Smooth muscle cell (in vitro differentiated cells): ENCODE results near the gene ABTB2. TPM values are rescaled to one million over a fixed set of nuclear protein-coding genes. Genes with fewer than 3 reads are reported as not detected.

Experiments used
- DNase-seq: peaks from one replicate; lab custom pipeline; 2025; ENCODE audit not compliant: unreplicated experiment; lab: John Stamatoyannopoulos, UW
- H2AFZ ChIP-seq: fragments of 200-600 bp; sonication (generic); 2 replicates; pipeline ENCODE4 v1.6.0; 2016; ENCODE audit warnings: antibody characterized with exemption, low read depth, mild to moderate bottlenecking
- H3F3A ChIP-seq: fragments of 200-600 bp; sonication (generic); 2 replicates; pipeline ENCODE4 v1.6.0; 2017; ENCODE audit warnings: antibody characterized with exemption, low read depth
- H3K27ac ChIP-seq: fragments of 200-600 bp; sonication (generic); 2 replicates; pipeline ENCODE4 v1.5.1; 2016; ENCODE audit warnings: low read depth, mild to moderate bottlenecking
- H3K27me3 ChIP-seq: fragments of 200-600 bp; sonication (generic); 2 replicates; pipeline ENCODE4 v1.6.1; 2016; ENCODE audit warnings: low read depth, mild to moderate bottlenecking
- H3K36me3 ChIP-seq: fragments of 200-600 bp; sonication (generic); 2 replicates; pipeline ENCODE4 v1.5.1; 2016; ENCODE audit warnings: low read depth
- H3K4me1 ChIP-seq: fragments of 200-600 bp; sonication (generic); 2 replicates; pipeline ENCODE4 v1.5.1; 2016; ENCODE audit warnings: low read depth
- H3K4me2 ChIP-seq: fragments of 200-600 bp; sonication (generic); 2 replicates; pipeline ENCODE4 v1.6.0; 2016; ENCODE audit warnings: mild to moderate bottlenecking
- H3K4me3 ChIP-seq: fragments of 200-600 bp; sonication (generic); 2 replicates; pipeline ENCODE4 v1.5.1; 2016; ENCODE audit warnings: mild to moderate bottlenecking
- H3K79me2 ChIP-seq: fragments of 200-600 bp; sonication (generic); 2 replicates; pipeline ENCODE4 v1.6.0; 2016; ENCODE audit warnings: low read depth, mild to moderate bottlenecking
- H3K9ac ChIP-seq: fragments of 200-600 bp; sonication (generic); 2 replicates; pipeline ENCODE4 v1.6.0; 2016; ENCODE audit warnings: low read depth
- H3K9me3 ChIP-seq: fragments of 200-600 bp; sonication (generic); replicated peaks from 2 replicates; pipeline ENCODE4 v1.5.1; 2016; ENCODE audit warnings: low read depth
- H4K20me1 ChIP-seq: fragments of 200-600 bp; sonication (generic); 2 replicates; pipeline ENCODE4 v1.6.0; 2016; ENCODE audit warnings: low read depth
- WGBS: methylation state at CpG from one replicate; pipeline ENCODE4 v1.1.7; 2016; ENCODE audit warnings: low lambda C conversion rate; 5-methylcytosine and 5-hydroxymethylcytosine counted together
- polyA plus RNA-seq: library from polyadenylated mRNA; unstranded; fragments of >200 nt; fragmentation: Nextera tagmentation; extraction: Ambion mirVana; gene quantifications from 2 replicates; pipeline ENCODE4 v1.2.1, GENCODE V29; 2016
- total RNA-seq: library from RNA; depleted of rRNA; stranded (reverse); fragments of >200 nt; gene quantifications from 2 replicates; pipeline ENCODE4 v1.2.3, GENCODE V29; 2014
- TF ChIP-seq, protein P1 (sequence below): fragments of 200-600 bp; sonication (generic); IDR thresholded peaks from 2 replicates; pipeline ENCODE4 v1.5.1; 2017; ENCODE audit warnings: borderline replicate concordance, mild to moderate bottlenecking, antibody characterized with exemption; ENCODE audit not compliant: insufficient read depth, poor library complexity, severe bottlenecking

Gene ABTB2
- total and polyA plus RNA-seq, 2 experiments from 2014 or later = 4.3 to 4.9 TPM

- Histone ChIP-seq H3K4me2 (no peak overlapping the region), H3K27ac (no peak overlapping the region), H3K9me3 (no peaks in the 10 kb centered on the region), H3K36me3 (no peaks in the 10 kb centered on the region), H3K4me3 (no peak overlapping the region), H2AFZ (no peak overlapping the region), H3K4me1 (no peaks in the 10 kb centered on the region), H3K79me2 (no peaks in the 10 kb centered on the region), H3F3A (peaks cover 8% of the 10 kb centered on the region), H3K27me3 (no peaks in the 10 kb centered on the region), H3K9ac (no peak overlapping the region), H4K20me1 (peaks cover 21% of the 10 kb centered on the region)
- TF ChIP-seq, protein P1, sequence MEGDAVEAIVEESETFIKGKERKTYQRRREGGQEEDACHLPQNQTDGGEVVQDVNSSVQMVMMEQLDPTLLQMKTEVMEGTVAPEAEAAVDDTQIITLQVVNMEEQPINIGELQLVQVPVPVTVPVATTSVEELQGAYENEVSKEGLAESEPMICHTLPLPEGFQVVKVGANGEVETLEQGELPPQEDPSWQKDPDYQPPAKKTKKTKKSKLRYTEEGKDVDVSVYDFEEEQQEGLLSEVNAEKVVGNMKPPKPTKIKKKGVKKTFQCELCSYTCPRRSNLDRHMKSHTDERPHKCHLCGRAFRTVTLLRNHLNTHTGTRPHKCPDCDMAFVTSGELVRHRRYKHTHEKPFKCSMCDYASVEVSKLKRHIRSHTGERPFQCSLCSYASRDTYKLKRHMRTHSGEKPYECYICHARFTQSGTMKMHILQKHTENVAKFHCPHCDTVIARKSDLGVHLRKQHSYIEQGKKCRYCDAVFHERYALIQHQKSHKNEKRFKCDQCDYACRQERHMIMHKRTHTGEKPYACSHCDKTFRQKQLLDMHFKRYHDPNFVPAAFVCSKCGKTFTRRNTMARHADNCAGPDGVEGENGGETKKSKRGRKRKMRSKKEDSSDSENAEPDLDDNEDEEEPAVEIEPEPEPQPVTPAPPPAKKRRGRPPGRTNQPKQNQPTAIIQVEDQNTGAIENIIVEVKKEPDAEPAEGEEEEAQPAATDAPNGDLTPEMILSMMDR = no peak
- 90% methylated on average over 4 of the region's 4 CpGs for WGBS
- DNase-seq = no peak
Observed at GRCh38 chr11:34277171-34277570, 80.6 kb downstream of the ABTB2 start.

- H3K4me3 ChIP-seq = no peak overlapping the region
- H3K36me3 ChIP-seq = no peaks in the 10 kb centered on the region
- H2AFZ ChIP-seq = no peak overlapping the region
- H3K27ac ChIP-seq = peak overlapping the region; percentile 80
- DNase-seq = no peak
- TF ChIP-seq, protein P1 = no peak
- peaks cover 21% of the 10 kb centered on the region for H4K20me1 ChIP-seq
- H3F3A ChIP-seq = peaks cover 8% of the 10 kb centered on the region
- no peaks in the 10 kb centered on the region for H3K79me2 ChIP-seq
- no peaks in the 10 kb centered on the region for H3K9me3 ChIP-seq
- H3K27me3 ChIP-seq = no peaks in the 10 kb centered on the region
- no peak overlapping the region for H3K4me2 ChIP-seq
- no peak overlapping the region for H3K9ac ChIP-seq
- H3K4me1 ChIP-seq = no peaks in the 10 kb centered on the region
- WGBS = 94% methylated on average over 6 of the region's 6 CpGs
Observed at GRCh38 chr11:34276352-34276864, 81.4 kb downstream of the ABTB2 start.

DNA sequence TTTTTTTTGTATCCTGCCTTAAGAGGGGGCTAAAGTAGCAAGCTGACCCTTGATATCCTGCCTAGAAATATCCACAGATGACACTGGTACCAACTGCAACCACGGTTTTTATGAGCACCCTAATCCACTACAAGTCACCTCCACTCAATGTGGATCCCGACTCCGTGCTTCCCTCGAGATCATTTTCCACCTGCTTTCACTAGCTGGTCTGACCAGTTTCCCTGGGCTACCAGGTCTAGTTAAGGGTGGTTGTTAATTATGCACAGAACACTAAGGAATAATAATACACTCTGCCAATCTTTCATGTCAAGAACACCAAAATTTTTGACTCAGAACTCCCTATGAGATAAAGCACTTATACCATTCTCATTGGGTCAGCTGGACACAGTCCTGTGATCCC is 82.3 kb downstream of the ABTB2 start:
- peaks cover 11% of the 10 kb centered on the region for H4K20me1 ChIP-seq
- H3F3A ChIP-seq = peaks cover 5% of the 10 kb centered on the region
- no peaks in the 10 kb centered on the region for H3K9me3 ChIP-seq
- no peak overlapping the region for H2AFZ ChIP-seq
- peak overlapping the region; percentile 80 for H3K27ac ChIP-seq
- H3K9ac ChIP-seq = peak overlapping the region; percentile 9
- H3K4me1 ChIP-seq = no peaks in the 10 kb centered on the region
- no peaks in the 10 kb centered on the region for H3K36me3 ChIP-seq
- H3K4me3 ChIP-seq = no peak overlapping the region
- no peak for DNase-seq
- H3K79me2 ChIP-seq = no peaks in the 10 kb centered on the region
- TF ChIP-seq, protein P1 = no peak
- WGBS = 81% methylated on average over 4 of the region's 4 CpGs
- no peaks in the 10 kb centered on the region for H3K27me3 ChIP-seq
- H3K4me2 ChIP-seq = peak overlapping the region; percentile 20

GRCh38 chr11:34274712-34275398 is 83.0 kb downstream of the ABTB2 start:
- H3K9ac ChIP-seq = peak overlapping the region; percentile 9
- H4K20me1 ChIP-seq = peaks cover 5% of the 10 kb centered on the region
- no peaks in the 10 kb centered on the region for H3F3A ChIP-seq
- H3K36me3 ChIP-seq = no peaks in the 10 kb centered on the region
- 20% methylated on average over 11 of the region's 11 CpGs for WGBS
- TF ChIP-seq, protein P1 = no peak
- no peaks in the 10 kb centered on the region for H3K9me3 ChIP-seq
- DNase-seq = no peak
- H3K27ac ChIP-seq = peak overlapping the region; percentile 80
- H2AFZ ChIP-seq = no peak overlapping the region
- no peaks in the 10 kb centered on the region for H3K4me1 ChIP-seq
- no peak overlapping the region for H3K4me3 ChIP-seq
- H3K4me2 ChIP-seq = peak overlapping the region; percentile 39
- H3K27me3 ChIP-seq = no peaks in the 10 kb centered on the region
- no peaks in the 10 kb centered on the region for H3K79me2 ChIP-seq
